ENCODE measurements around the gene CHD9. TPM values are rescaled to one million over a fixed set of nuclear protein-coding genes. Genes with fewer than 3 reads are reported as not detected.

The CHD9 gene
- total RNA-seq, 4 donors from 2014 or later: 46.8 to 85.5 (median 55.6) TPM

DNA sequence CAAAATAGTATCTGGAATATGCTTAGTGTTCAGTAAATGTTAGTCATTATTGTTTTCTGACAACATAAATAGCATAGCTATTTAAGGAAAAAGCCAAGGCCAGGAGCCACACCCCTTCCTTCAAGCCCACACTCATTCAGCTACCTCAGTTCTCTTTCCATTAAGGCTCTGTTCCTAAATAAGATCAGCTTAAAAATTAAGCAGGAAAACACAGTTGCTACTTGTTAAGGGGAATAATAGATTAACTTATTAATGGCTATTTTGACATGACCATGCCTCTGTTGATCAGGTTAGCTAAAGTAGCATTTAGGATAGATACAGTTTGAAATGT lies 158.1 kb downstream of the CHD9 start:
- no peak overlapping the region for H3K4me3 ChIP-seq
- no peak overlapping the region for H3K27ac ChIP-seq
- no peak for ATAC-seq
- no peaks in the 10 kb centered on the region for H3K36me3 ChIP-seq
- H3K27me3 ChIP-seq: no peaks in the 10 kb centered on the region
- H3K9me3 ChIP-seq: no peaks in the 10 kb centered on the region
- TF ChIP-seq POLR2AphosphoS5 (IDR thresholded peaks at IDR 0.05) (no peak), POLR2A (IDR thresholded peaks at IDR 0.05) (no peak), EP300 (IDR thresholded peaks at IDR 0.05) (no peak)
- TF ChIP-seq, protein P1, sequence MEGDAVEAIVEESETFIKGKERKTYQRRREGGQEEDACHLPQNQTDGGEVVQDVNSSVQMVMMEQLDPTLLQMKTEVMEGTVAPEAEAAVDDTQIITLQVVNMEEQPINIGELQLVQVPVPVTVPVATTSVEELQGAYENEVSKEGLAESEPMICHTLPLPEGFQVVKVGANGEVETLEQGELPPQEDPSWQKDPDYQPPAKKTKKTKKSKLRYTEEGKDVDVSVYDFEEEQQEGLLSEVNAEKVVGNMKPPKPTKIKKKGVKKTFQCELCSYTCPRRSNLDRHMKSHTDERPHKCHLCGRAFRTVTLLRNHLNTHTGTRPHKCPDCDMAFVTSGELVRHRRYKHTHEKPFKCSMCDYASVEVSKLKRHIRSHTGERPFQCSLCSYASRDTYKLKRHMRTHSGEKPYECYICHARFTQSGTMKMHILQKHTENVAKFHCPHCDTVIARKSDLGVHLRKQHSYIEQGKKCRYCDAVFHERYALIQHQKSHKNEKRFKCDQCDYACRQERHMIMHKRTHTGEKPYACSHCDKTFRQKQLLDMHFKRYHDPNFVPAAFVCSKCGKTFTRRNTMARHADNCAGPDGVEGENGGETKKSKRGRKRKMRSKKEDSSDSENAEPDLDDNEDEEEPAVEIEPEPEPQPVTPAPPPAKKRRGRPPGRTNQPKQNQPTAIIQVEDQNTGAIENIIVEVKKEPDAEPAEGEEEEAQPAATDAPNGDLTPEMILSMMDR (IDR thresholded peaks at IDR 0.05): no peak
- peaks cover 2 to 84% (median 9%) of the 10 kb centered on the region in 3 donors for H3K4me1 ChIP-seq

DNA sequence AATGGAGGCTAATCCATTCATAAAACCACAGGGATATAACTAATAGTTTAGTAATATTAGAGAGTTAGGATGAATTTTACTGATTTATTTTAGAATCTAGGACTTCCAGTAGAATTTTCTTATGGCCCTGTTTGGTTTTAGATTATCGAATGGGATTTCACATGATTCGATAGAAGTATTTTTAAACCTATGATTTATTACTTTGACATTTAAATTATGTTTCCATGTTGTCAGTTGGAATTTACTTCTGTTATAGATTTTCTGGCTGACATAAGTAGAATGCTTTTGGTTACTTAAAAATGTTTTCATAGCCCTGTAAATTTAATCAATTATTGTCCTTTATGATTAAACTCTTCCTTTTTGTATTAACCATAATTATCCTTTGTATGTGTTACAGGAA lies 158.8 kb downstream of the CHD9 start:
- H3K27ac ChIP-seq: no peak overlapping the region
- WGBS, 2 donors (ENCODE audit: low coverage in 1 of 2): 50% methylated on average over 2 of the region's 2 CpGs
- H3K9me3 ChIP-seq: no peaks in the 10 kb centered on the region
- no peak for ATAC-seq
- H3K36me3 ChIP-seq: no peaks in the 10 kb centered on the region
- TF ChIP-seq EP300 (IDR thresholded peaks at IDR 0.05) (no peak), POLR2A (IDR thresholded peaks at IDR 0.05) (no peak), POLR2AphosphoS5 (IDR thresholded peaks at IDR 0.05) (no peak)
- TF ChIP-seq, protein P1 (IDR thresholded peaks at IDR 0.05): no peak
- no peak overlapping the region for H3K4me3 ChIP-seq
- peaks cover 0 to 81% (median 6%) of the 10 kb centered on the region in 3 donors for H3K4me1 ChIP-seq
- H3K27me3 ChIP-seq: no peaks in the 10 kb centered on the region

DNA sequence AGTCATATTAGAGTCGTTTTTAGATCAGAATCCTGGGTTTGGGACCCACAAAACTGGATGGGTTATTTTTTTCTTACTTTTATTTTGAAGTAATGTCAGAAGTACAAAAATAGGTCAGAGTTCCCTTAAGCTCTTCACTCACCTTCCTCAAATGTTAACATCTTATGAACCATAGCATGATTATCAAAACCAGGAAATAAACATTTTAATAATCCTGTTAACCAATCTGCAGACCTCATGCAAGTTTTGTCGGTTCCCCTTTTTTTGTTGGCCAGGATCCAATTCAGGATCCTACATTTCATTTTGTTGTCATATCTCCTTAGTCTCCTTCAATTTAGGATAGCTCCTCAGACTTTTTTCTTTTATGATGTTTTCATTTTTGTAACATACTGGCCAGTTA lies 162.0 kb downstream of the CHD9 start:
- Histone ChIP-seq H3K4me1 (peaks cover 4 to 77% (median 8%) of the 10 kb centered on the region in 3 donors), H3K36me3 (no peaks in the 10 kb centered on the region), H3K27me3 (no peaks in the 10 kb centered on the region), H3K4me3 (no peak overlapping the region), H3K27ac (no peak overlapping the region), H3K9me3 (no peaks in the 10 kb centered on the region)
- no peak for ATAC-seq
- 38 to 40% methylated on average over 2 of the region's 2 CpGs for WGBS, 2 donors (ENCODE audit: low coverage in 1 of 2)
- TF ChIP-seq POLR2AphosphoS5 (IDR thresholded peaks at IDR 0.05): no peak
- TF ChIP-seq POLR2A (IDR thresholded peaks at IDR 0.05): no peak
- TF ChIP-seq, protein P1 (IDR thresholded peaks at IDR 0.05): no peak
- TF ChIP-seq EP300 (IDR thresholded peaks at IDR 0.05): no peak

DNA sequence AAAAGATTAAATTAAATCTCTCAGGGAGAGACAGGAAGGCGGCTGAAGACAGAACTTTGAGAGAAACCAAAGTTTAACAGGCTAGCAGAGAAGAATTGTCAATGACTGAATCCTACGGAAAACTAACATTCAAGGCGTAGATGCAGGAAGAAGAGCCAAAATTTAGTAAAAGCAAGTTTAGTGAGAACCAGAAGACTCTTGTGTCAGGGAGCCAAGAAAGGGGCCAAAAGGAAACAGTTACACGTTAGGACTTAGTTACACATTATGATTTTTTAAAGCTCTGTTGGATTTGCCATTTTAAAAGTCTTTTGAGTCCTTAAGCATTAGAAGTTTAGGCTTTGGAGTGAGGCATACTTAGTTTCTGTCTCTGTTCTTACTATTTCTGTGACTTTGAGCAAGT lies 164.6 kb downstream of the CHD9 start:
- no peak for ATAC-seq
- Histone ChIP-seq H3K4me3 (no peak overlapping the region), H3K36me3 (peaks cover 0 to 9% of the 10 kb centered on the region in 2 donors), H3K9me3 (no peaks in the 10 kb centered on the region), H3K4me1 (peaks cover 4 to 62% (median 5%) of the 10 kb centered on the region in 3 donors), H3K27me3 (no peaks in the 10 kb centered on the region), H3K27ac (peak overlapping the region in 3 of 4 donors; percentile 43 to 58 (median 57))
- TF ChIP-seq POLR2A (IDR thresholded peaks at IDR 0.05): no peak
- TF ChIP-seq POLR2AphosphoS5 (IDR thresholded peaks at IDR 0.05): no peak
- TF ChIP-seq, protein P1 (IDR thresholded peaks at IDR 0.05): no peak
- TF ChIP-seq EP300 (IDR thresholded peaks at IDR 0.05): no peak
- WGBS, 2 donors (ENCODE audit: low coverage in 1 of 2): 36 to 50% methylated on average over 4 of the region's 4 CpGs

DNA sequence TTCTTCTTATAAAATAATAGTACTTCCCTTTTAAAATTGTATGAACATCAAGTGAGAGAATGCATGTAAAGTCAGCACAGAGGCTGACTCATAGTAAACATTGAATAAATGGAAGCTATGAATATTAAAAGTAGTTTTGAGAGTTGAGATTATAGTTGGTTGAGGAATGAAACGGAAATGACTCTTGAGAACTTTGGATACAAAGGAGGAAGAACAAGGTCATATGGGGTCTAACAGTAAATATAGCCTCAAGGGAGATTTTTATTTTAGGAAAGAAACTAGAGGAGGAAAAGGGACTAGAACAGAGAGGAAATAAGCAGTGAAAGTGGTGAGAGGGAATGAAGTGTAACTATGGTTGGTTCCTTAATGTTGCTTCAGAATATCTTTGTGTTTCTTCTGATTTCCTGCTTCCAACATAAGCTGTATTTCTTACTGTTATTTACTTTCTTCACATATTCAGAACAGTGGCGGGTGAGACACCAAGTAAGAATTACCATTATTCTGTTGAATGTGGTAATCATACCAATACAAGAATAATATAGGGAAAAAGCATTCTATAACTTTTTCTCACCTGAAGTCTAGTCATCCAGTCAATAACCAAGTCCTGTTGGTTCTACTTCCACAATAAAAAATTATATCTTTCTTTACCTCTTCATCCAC lies 165.1 kb downstream of the CHD9 start:
- H3K4me3 ChIP-seq: no peak overlapping the region
- peaks cover 4 to 60% (median 5%) of the 10 kb centered on the region in 3 donors for H3K4me1 ChIP-seq
- H3K36me3 ChIP-seq: peaks cover 0 to 9% of the 10 kb centered on the region in 2 donors
- no peaks in the 10 kb centered on the region for H3K9me3 ChIP-seq
- 41 to 47% methylated on average over 2 of the region's 2 CpGs for WGBS, 2 donors (ENCODE audit: low coverage in 1 of 2)
- no peaks in the 10 kb centered on the region for H3K27me3 ChIP-seq
- ATAC-seq: no peak
- H3K27ac ChIP-seq: peak overlapping the region; percentile 11 to 58 (median 50)
- TF ChIP-seq, protein P1 (IDR thresholded peaks at IDR 0.05): no peak
- TF ChIP-seq POLR2A (IDR thresholded peaks at IDR 0.05) (no peak), POLR2AphosphoS5 (IDR thresholded peaks at IDR 0.05) (no peak), EP300 (IDR thresholded peaks at IDR 0.05) (no peak)
